HG03565 (cell line): ENCODE results near the gene NF1.
"Not testable (repeated sequence)": the region's sequence is repeated elsewhere in the genome, so short reads cannot be mapped to it uniquely, and the experiment has no call there.

ENCODE experiments used
- ATAC-seq: cut with Tn5 transposase; IDR thresholded peaks from one replicate; pipeline ENCODE4 v1.9.1; 2021; ENCODE audit warnings: mild to moderate bottlenecking, moderate library complexity; ENCODE audit not compliant: unreplicated experiment

Gene NF1

GRCh38 chr17:31085563-31085962, 9.2 kb upstream of the NF1 start:
- no peak for ATAC-seq

- ATAC-seq, result no peak
Measured at GRCh38 chr17:31089471-31089870, 5.3 kb upstream of the NF1 start.

- not testable (repeated sequence) for ATAC-seq
Measured at GRCh38 chr17:31090650-31091049, 4.1 kb upstream of the NF1 start.

- ATAC-seq, result no peak
Measured at GRCh38 chr17:31092475-31093064, 2.2 kb upstream of the NF1 start.

GRCh38 chr17:31093866-31094599, 744 bp upstream of the NF1 start:
- ATAC-seq, result no peak

- ATAC-seq, result no peak
Measured at GRCh38 chr17:31095236-31096105, 694 bp downstream of the NF1 start.

GRCh38 chr17:31096106-31096436, 1.3 kb downstream of the NF1 start:
- no peak for ATAC-seq

GRCh38 chr17:31099016-31099415, 4.2 kb downstream of the NF1 start:
- no peak for ATAC-seq

GRCh38 chr17:31100840-31101459, 6.2 kb downstream of the NF1 start:
- no peak for ATAC-seq

GRCh38 chr17:31101943-31102342, 7.2 kb downstream of the NF1 start:
- ATAC-seq, result no peak

GRCh38 chr17:31105991-31106390, 11.2 kb downstream of the NF1 start:
- ATAC-seq, result no peak

- no peak for ATAC-seq
Measured at GRCh38 chr17:31111183-31111582, 16.4 kb downstream of the NF1 start.

GRCh38 chr17:31112001-31112661, 17.4 kb downstream of the NF1 start:
- no peak for ATAC-seq

GRCh38 chr17:31113368-31113767, 18.6 kb downstream of the NF1 start:
- not testable (repeated sequence) for ATAC-seq

- ATAC-seq, result no peak
Measured at GRCh38 chr17:31113939-31114338, 19.2 kb downstream of the NF1 start.

GRCh38 chr17:31114956-31115555, 20.3 kb downstream of the NF1 start:
- ATAC-seq, result no peak

GRCh38 chr17:31116167-31116566, 21.4 kb downstream of the NF1 start:
- ATAC-seq, result no peak

GRCh38 chr17:31122746-31123145, 28.0 kb downstream of the NF1 start:
- ATAC-seq, result no peak

GRCh38 chr17:31126318-31126717, 31.5 kb downstream of the NF1 start:
- no peak for ATAC-seq

- ATAC-seq, result no peak
Measured at GRCh38 chr17:31128241-31128640, 33.5 kb downstream of the NF1 start.
